Activated CD4-positive, alpha-beta T cell treated with anti-CD3 and anti-CD28 coated beads, Interleukin-2, Interleukin-6, amounts not matched to agents 100 ng/mL and 50 ng/mL, durations not matched to agents 16 hours and 8 hours (primary cell): Measurements from ENCODE around the gene GBF1.

Experiments used
- DNase-seq: peaks from one replicate; pipeline ENCODE4 v3.0.0-alpha.2; 2020

Gene GBF1

DNA sequence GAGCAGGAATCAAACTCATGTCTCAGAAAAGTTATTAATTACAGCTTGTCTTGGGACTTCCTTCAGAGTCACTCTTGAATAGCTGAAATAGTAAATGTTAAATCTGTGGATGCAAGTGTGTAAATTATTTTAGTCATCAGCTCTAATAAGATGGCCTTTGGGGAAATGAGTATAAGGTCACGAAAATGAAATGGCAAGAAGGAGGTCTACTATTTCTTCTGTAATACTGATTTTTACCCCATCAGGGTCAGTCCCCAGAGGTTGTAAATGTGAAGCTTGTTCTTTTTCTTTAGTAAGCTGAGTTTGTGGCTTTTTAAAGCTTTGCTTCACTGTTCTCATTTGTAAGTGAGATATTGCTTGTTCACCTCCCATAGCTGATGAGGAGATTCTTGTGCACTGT is 63.9 kb downstream of the GBF1 start:
- DNase-seq = no peak

DNA sequence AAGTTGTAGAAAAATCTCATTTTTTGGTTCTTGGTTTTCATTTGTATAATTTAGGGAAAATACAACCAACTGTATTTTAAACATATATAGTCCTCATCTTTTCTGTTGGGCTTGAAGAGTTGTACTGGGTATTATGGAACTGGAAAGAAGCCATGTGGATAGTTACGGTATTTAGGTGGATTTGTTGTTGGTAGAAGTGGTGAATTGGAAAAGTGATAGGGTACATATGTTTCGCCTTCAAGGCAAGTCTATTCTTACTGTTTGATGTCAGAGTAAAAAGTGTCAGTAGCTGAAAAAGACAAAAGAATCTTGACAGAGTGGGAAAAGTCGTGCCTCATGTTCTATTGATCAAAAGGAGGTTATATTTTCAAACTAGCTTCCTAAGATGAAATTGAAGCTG is 64.6 kb downstream of the GBF1 start:
- DNase-seq = no peak

DNA sequence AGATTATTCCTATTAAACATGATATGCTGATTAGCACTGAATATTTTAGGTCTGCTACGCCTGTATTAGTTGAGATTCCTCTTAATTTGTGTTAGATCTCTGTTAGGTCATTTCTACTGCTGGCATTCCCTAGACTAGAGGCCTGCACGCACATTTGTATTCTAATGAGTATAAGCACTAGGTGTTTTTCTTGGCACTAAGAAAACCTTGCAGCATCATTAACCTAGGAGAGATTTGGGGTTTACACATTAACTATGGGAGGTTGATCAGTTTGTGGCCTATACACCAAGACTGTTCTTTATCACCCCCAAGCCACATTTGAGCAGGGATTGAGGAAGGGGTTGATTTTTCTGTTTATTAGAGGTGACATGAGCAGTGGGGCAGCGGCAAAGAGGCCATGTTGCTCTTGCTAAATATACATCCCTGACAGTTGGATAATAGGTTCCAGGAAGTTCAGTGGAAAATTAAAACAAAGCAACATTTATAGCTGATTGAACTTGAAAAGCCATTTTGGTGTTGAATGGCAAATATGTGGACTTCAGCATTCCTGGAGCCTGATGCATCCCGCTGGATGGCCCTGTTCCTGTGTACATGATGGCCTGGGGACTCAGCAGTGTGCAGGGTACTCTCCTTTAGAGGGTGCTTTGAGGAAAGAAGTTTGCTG is 65.2 kb downstream of the GBF1 start:
- DNase-seq = no peak

GRCh38 chr10:102311025-102311420 is 65.7 kb downstream of the GBF1 start:
- DNase-seq = no peak

DNA sequence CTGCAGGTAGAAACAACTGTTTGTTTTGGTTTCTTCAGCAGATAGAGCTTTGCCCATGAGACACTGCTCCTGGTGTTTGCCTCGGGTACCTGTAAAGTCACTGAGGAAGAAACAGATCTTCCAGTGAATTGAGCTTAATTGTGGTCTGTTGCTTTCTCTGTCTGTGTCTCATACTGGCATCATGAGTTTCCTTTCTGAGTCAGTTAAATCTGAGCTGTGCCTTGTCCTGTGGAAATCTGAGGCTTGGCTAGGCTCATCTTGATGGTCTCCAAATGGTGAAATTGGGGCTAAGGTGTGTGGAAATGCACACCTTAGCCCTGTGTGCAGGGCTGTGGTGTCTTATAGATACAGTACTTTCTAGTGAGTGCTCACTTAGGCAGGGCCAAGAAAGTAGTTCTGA is 67.4 kb downstream of the GBF1 start:
- DNase-seq = no peak

DNA sequence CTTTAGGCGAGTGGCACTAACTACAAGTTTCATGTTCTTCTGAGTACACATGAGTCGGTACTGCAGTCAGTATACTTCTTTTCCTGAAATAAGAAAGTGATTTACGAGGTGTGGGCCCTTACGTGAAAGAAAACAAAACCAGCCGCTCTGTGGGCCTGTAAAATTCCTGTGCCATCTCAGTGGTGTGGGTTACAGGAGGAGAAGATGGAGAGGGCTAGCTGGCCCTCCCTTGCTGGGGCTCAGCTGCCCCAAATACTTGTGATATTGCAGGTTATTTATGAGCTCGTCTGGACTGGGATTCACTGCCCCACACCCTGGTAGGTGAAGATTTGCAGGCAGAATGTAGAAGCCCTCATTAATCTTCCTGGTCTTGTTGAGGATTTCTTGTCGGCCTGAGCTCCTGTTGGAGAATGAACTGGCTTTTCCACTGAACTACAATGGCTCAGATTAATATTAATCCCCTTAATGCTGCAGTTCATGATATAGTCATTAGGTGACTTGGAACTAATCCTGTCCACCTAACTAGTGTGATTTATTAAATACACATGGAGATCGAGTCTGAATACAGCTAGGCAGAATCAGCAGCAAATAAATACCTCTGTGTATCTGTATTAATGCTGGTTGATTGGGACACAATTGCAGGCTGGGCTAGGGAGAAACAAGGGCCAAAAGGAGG is 68.0 kb downstream of the GBF1 start:
- DNase-seq = no peak

- DNase-seq = no peak
Observed at GRCh38 chr10:102314801-102315200, 69.5 kb downstream of the GBF1 start.

- DNase-seq = no peak
Observed at GRCh38 chr10:102316421-102316820, 71.1 kb downstream of the GBF1 start.

- DNase-seq = peak; percentile 70
Observed at GRCh38 chr10:102322914-102323313, 77.6 kb downstream of the GBF1 start.

GRCh38 chr10:102324061-102324460 is 78.7 kb downstream of the GBF1 start:
- no peak for DNase-seq

GRCh38 chr10:102326031-102326430 is 80.7 kb downstream of the GBF1 start:
- DNase-seq = no peak

GRCh38 chr10:102327002-102327401 is 81.7 kb downstream of the GBF1 start:
- no peak for DNase-seq

GRCh38 chr10:102327641-102328040 is 82.3 kb downstream of the GBF1 start:
- no peak for DNase-seq

DNA sequence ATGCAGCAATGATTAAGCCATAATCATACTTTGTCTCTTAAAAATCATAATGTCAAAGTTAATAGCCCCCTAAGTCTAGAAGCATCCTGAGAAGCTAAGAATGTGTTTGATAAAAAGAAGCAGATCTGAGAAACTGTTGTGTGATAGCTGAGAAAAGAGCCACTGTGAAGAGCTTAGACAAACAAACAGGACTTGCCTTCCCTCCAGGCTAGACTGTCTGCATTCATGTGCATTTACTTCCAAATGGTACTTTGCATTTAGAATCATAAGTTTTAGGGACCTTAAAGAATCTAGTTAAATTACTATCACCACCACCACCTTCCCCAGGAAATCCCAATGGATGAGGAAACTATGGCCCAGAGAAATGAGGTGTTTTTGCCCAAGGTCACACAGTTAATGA is 87.4 kb downstream of the GBF1 start:
- DNase-seq = no peak

- DNase-seq = no peak
Observed at GRCh38 chr10:102334101-102334500, 88.8 kb downstream of the GBF1 start.

- no peak for DNase-seq
Observed at GRCh38 chr10:102335184-102335583, 89.9 kb downstream of the GBF1 start.

- no peak for DNase-seq
Observed at GRCh38 chr10:102341038-102341688, 95.8 kb downstream of the GBF1 start.

GRCh38 chr10:102342458-102342857 is 97.1 kb downstream of the GBF1 start:
- no peak for DNase-seq

DNA sequence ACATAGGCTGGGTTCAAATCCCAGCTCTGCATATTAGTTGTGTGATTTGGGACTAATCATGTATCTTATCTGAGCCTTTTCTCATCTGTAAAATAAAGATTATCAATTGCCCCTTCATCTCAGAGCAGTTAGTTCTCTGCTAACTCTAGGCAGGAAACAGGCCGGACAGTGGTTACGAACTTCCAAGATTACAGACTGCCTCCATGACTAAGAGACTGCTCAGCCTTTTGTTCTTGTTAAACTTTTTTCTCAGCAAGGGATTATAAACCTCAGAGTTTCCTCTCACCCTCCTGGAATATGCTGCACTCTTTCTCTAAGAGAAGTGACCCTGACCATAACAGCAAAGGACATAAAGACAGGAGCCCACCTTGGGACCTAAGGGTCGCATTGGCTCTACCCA is 97.6 kb downstream of the GBF1 start:
- DNase-seq = no peak

- DNase-seq = no peak
Observed at GRCh38 chr10:102344067-102344466, 98.7 kb downstream of the GBF1 start.

GRCh38 chr10:102347236-102347828 is 102.0 kb downstream of the GBF1 start:
- no peak for DNase-seq

DNA sequence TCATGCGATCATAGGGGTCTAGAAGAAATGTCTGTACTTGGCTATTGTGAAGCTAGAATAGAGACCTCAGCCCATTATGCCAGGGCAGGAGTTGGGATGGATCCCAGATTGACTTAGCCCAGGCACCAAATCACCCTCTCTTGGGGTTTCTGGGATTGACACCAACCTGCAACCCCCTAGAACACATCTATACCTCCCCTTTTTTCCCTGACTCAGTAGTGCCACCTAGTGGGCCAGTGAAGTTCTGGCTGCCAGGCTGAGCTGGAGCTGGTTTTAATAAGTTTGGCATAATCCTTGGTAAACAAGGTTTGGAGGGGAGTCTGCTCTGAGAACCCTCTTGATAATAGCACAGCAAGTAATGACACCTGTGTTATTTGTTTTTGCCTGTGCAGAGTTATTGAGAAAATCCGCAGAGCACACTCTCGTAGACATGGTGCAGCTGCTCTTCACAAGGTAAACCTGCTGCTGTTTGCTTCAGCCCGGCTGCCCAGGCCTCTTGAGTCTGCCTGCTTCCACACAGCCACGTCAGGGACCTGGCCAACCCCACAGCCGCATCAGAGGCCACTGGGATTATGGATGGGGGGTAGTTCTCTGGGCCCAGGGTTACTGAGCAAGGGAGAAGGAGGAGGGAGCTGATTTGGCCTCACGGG is 106.9 kb downstream of the GBF1 start:
- peak; percentile 81 for DNase-seq

DNA sequence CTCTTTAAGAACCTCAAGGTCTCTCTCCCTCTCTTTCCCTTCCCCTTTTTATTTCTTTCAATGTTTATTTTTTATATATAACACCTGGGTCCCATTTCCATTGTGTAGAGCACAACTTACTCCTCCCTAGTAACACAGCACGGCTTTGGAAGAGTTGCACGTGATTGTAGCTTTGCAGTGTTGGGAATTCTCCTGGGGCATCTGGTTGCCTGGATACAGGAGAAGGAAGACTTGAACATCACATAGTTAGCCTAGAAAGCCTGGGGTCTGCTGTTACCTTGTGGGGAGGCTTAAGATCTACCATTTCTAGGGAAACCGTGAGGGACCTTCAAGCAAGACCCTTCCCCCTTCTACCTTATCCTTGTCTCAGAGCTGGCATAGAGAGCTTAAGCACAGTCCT is 109.1 kb downstream of the GBF1 start:
- DNase-seq = no peak
